AG10803 (cell line): ENCODE measurements around the gene SLC6A16.

Experiments used
- DNase-seq: peaks from one replicate; pipeline ENCODE4 v3.0.0; 2010; ENCODE audit warnings: low read depth
- H3K4me3 ChIP-seq: 2 replicates; pipeline ENCODE4 v1.5.1; 2011; ENCODE audit warnings: mild to moderate bottlenecking, low read length, control low read depth
- TF ChIP-seq, protein P1 (sequence below): conservative IDR thresholded peaks from 2 replicates; pipeline ENCODE4 v1.5.1; 2011; ENCODE audit warnings: mild to moderate bottlenecking, low read length, control low read depth, inconsistent platforms

The SLC6A16 gene

DNA sequence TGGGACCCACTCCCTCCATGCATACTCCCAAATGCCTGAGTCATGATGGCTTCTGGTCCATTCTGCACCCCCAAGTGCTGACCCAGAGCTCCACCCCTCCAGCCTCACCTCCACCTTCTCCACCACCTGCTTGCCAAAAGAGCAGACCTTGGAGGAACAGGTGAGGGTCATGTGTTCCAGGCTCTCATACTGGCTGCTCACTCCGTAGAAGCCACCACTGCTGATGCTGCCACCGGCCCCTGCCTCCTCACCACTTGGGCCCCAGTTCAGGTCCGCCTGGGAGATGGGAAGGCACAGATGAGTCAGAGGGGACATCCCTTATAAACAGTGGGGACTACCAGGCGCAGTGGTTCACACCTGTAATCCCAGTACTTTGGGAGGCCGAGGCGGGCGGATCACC, 18.1 kb upstream of the SLC6A16 start:
- no peak overlapping the region for H3K4me3 ChIP-seq
- no peak for DNase-seq
- TF ChIP-seq, protein P1, sequence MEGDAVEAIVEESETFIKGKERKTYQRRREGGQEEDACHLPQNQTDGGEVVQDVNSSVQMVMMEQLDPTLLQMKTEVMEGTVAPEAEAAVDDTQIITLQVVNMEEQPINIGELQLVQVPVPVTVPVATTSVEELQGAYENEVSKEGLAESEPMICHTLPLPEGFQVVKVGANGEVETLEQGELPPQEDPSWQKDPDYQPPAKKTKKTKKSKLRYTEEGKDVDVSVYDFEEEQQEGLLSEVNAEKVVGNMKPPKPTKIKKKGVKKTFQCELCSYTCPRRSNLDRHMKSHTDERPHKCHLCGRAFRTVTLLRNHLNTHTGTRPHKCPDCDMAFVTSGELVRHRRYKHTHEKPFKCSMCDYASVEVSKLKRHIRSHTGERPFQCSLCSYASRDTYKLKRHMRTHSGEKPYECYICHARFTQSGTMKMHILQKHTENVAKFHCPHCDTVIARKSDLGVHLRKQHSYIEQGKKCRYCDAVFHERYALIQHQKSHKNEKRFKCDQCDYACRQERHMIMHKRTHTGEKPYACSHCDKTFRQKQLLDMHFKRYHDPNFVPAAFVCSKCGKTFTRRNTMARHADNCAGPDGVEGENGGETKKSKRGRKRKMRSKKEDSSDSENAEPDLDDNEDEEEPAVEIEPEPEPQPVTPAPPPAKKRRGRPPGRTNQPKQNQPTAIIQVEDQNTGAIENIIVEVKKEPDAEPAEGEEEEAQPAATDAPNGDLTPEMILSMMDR, result no peak

DNA sequence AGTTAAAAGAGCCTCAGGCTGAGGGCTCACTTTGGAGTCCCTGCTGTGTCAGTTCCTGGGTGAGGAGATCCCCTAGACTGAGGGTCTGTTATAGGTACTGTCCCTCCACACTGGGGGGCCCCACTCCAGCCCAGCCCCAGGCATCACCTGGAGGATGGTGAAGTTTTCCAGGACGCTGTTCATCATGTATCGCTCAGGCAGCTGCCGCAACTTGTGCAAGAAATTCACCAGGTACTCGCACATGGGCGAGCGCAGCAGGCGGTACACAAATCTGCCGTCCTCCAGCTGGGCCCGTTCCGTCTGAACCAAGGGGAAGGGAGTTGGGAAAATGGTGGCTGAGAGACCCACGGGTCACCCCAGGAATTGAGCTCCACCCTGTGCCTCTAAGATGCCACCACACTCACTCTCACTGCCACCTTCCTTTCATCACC, 17.3 kb upstream of the SLC6A16 start:
- no peak for DNase-seq
- no peak overlapping the region for H3K4me3 ChIP-seq
- TF ChIP-seq, protein P1, result no peak

DNA sequence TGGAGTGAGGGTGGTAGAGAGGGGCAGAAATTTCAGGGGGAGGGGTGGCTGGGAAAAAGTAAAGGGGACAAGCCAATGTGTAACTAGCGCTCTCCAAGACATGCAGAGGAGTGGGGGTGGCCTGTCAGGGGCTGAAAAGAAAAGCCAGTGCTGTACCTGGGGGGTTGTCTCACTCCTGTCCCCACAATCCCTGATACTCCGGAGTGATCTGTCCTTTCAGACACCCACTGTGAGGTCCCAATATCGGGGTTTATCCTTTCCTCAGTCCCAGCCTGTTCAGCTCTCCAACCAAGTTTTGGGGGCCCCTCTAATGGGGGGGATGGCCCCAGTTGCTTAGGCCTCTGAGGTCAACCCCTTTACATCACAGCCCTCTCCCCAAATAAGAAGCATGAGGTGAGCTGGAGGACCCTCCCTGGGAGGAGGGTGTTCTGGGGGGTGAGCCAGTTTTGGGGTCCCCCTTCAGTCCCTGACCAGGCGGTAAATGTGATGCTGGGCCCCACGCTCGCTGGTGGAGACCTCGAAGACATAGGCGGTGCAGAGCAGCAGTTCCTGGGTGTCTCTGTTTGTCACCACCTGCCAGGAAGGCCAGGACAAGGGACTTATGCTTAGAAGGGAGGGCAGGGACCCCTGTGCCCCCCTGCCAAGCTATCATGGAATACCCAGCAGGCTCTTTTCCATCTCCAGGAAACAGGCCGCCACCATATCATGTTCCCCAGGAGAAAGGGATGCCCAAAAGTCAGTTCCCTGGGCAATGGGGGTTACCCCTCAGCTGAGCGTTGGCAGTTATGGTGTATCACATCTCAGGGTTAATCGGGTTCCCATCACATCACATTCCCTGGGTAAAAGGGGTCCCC, 16.1 kb upstream of the SLC6A16 start:
- TF ChIP-seq, protein P1, result no peak
- no peak overlapping the region for H3K4me3 ChIP-seq
- no peak for DNase-seq

DNA sequence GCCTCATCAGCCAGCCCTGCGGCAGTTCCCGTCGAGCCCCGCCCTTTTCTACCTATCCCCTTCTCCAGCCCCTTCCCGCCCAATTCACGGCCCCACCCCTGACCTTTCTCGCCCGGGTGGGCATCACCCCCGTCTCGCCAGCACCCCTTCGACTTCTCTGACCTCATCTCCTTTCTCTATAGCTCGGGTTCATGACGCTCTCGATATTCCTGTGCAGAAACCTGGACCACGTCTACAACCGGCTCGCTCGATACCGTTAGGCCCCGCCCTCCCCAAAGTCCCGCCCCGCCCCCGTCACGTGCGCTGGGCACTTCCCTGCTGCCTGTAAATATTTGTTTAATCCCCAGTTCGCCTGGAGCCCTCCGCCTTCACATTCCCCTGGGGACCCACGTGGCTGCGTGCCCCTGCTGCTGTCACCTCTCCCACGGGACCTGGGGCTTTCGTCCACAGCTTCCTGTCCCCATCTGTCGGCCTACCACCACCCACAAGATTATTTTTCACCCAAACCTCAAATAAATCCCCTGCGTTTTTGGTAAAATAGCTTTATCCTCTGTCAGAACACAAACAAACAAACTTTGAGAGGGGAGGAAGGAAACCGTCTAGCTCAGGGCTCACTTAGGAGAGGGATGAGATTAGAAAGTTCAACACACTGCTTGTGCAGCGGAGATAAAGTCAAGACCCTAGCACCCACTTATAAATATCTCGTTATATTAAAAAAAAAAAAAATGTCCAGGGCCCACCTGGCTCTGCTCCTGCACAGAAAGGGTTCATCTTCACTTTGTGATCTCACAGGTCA, 15.3 kb upstream of the SLC6A16 start:
- no peak for DNase-seq
- no peak overlapping the region for H3K4me3 ChIP-seq
- TF ChIP-seq, protein P1, result no peak

DNA sequence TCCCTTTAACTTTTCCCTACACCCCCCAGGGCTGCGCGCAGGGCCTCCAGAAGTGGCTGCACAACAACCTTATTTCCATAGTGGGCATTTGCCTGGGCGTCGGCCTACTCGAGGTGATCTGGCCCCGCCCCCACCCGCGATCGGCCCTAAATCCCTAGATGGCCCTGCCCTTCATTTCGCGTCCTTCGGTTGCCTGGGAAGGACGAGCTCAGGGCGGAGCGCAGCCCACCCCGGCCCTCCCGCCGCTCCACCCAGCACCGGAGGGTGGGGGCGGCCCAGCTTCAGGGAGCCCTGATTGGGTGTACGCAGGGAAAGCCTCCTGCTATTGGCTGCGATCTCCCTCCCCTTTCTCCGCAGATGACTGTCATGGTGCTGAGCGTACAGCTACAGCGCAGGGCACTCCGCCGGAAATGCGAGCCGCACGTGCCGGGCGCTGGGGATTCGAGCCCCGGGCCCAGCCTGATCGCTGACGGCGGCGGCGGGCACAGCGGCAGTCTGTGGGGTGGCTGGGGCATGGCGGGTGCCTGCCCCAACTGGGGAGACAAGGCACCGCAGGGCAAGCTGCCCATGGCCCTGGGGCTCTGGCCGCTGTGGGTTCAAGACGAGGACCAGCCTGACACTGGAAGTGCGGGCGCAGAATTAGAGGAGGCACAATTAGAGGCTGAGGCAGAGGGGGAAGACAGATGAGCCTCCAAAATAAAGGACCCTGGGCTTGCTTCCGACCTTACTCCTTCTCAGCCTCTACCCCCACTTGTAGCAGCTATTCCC, 14.5 kb upstream of the SLC6A16 start:
- peak; percentile 78 for DNase-seq
- TF ChIP-seq, protein P1, result no peak

DNA sequence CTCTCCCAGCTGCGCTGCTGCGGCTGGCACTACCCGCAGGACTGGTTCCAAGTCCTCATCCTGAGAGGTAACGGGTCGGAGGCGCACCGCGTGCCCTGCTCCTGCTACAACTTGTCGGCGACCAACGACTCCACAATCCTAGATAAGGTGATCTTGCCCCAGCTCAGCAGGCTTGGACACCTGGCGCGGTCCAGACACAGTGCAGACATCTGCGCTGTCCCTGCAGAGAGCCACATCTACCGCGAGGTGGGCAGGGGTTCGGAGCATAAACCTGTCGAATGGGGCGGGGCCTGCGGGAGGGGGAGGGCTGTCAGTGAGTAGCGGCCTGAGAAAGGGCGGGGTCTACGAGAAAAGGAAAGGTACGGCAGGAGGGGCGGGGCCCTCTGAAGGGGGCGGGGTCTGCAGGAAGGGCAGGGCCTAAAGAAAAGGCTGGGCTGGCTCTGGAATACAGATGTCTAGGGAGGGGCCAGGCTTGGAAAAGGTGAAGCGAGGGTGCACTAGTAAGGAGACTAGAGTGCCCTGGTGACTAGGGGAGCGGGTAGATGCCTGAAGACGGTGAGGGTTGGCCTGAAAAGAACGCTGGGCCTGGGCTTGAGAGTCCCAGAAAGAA, 13.8 kb upstream of the SLC6A16 start:
- H3K4me3 ChIP-seq, result peak overlapping the region; percentile 29
- no peak for DNase-seq

More for the DNA sequence above, 14.5 kb upstream of the SLC6A16 start:
- H3K4me3 ChIP-seq, result peak overlapping the region; percentile 29

More for the DNA sequence above, 13.8 kb upstream of the SLC6A16 start:
- TF ChIP-seq, protein P1, result no peak
